Hematopoietic multipotent progenitor cell (in vitro differentiated cells): Measurements from ENCODE around the gene SYNE3. TPM values are rescaled to one million over a fixed set of nuclear protein-coding genes. Genes with fewer than 3 reads are reported as not detected.

Experiments
- DNase-seq, 3 donors: peaks; one replicate each; pipeline ENCODE4 v3.0.0-alpha.2; 2011 to 2015; ENCODE audit warnings: low read depth in 2 of 3, low spot score in 2 of 3
- total RNA-seq: library from RNA; depleted of rRNA; stranded (reverse); fragments of >200 nt; gene quantifications from one replicate; pipeline ENCODE4 v1.2.3, GENCODE V29; 2012

Gene SYNE3, protein sequence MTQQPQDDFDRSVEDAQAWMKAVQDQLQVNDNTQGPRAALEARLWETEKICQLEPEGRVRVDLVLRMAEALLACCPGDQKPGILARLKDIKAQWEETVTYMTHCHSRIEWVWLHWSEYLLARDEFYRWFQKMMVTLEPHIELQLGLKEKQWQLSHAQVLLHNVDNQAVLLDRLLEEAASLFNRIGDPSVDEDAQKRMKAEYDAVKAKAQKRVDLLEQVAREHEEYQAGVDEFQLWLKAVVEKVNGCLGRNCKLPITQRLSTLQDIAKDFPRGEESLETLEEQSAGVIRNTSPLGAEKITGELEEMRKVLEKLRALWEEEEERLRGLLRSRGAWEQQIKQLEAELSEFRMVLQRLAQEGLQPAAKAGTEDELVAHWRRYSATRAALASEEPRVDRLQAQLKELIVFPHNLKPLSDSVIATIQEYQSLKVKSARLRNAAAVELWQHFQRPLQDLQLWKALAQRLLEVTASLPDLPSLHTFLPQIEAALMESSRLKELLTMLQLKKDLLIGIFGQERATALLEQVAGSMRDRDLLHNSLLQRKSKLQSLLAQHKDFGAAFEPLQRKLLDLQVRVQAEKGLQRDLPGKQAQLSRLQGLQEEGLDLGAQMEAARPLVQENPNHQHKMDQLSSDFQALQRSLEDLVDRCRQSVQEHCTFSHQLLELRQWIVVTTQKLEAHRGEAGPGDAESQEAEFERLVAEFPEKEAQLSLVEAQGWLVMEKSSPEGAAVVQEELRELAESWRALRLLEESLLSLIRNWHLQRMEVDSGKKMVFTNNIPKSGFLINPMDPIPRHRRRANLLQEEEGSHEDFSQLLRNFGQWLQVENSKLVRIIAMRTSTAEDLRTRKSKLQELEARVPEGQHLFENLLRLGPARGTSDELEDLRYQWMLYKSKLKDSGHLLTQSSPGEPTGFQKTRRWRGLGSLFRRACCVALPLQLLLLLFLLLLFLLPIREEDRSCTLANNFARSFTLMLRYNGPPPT
- total RNA-seq: 15.1 TPM

DNA sequence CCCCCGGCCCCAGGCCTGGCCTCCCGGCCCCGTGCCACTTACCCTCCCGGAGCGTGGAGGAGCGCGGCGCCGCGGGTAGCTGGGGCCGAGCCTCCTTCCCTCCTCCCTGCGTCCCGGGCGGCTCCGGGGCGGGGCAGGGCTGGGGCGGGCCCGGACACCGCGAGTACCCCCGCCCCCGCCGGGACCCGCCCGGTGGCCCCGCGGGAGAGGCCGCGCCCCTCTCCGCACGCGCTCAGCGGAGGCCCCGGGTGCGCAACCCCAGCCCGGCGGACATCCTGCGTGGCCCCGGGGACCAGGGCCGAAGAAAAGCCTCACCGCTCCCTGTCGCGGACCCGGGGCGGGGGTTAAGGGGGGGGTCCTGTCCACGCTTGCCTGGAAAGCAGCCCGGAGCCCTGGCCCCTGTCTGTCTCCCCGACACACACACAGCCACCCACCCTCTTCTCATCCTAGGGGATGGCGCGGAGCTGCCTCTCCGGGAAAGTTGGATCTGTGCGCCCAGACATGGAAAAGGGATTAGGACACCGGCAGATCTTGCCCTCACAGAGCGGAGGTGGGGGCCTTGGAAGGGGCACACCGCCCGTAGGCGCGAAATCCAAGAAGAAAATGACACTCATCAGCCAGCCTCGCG is at the start of gene SYNE3:
SYNE3 (minus strand) TSS at position 97 of the 628 bp plus-strand sequence. CDS start 40,829 bp downstream, outside the sequence.
- DNase-seq: peak in 2 of 3 donors; percentile 36 to 55

GRCh38 chr14:95564060-95564459 is 47.6 kb upstream of the SYNE3 start:
- no peak for DNase-seq

- DNase-seq: no peak
These were observed 46.6 kb upstream of the SYNE3 start for GRCh38 chr14:95562892-95563685.

DNA sequence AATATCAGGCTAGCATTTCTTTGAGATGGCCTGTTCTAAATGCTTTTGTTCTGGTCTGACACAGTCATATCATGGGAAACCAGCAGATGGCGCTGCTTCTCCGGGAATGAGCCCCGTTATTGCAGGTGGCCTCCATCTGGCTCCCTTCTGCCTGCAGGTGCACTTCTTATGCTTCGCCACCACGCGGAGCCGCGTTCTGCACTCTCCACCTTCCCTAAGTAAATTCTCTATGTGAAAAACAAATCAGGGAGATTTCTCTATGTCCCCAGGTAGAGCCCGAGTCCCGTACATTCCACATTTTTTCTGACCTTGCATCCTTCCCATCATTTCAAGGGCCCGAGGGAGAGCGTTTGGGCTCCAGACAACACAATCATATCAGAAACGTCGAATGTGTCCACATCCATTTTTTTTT is 44.6 kb upstream of the SYNE3 start:
- peak; percentile 70 to 89 (median 81) for DNase-seq

DNA sequence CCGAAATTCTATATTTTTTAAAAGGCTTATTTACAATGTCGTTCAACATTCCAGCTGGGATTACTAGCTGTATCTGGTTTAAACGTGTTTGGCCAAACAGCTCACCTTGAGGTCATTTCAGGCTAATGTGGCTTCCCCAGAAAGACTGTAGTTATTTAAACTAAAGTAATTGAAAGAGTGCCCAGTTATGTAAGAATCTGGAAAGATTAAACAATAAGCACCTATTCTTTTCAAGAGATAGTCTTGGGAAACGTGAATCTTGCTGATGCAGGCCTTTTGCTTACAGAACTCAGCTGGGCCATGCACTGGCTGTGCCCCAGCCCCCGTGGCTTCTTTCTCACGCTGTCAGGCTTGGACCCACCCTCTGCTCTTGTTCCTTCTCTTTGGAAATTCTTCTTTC is 42.8 kb upstream of the SYNE3 start:
- no peak for DNase-seq

DNA sequence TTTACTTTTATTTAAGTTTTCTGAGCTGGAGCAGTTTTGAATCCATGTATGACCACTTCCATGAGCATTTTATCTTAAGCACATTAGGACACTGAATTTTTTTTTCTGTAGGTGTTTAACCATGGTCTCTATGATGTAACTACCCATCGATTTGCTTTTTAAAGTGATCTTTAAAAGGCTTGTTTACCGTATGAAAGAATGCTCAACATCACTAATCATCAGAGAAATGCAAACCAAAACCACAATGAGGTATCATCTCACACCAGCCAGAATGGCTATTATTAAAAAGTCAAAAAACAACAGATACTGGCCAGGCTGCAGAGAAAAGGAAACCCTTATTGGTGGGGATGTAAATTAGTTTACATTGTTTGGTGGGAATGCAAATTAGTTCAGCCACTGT is 41.4 kb upstream of the SYNE3 start:
- no peak for DNase-seq

DNA sequence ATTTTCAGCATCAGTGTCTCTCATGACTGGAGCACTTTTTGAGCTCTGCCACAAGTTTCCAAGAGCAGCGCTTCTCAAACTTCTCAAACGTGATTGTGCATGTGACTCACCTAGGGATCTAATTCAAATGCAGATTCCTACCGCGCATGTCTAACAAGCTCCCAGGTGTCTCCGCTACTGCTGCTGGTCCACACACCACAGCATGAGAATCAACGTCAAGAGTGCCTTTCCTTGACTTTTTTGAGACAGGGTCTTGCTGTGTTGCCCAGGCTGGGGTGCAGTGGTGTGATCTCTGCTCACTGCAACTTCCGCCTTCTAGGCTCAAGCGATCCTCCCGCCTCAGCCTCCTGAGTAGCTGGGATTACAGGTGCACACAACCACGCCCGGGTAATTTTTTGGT is 40.8 kb upstream of the SYNE3 start:
- DNase-seq: no peak

DNA sequence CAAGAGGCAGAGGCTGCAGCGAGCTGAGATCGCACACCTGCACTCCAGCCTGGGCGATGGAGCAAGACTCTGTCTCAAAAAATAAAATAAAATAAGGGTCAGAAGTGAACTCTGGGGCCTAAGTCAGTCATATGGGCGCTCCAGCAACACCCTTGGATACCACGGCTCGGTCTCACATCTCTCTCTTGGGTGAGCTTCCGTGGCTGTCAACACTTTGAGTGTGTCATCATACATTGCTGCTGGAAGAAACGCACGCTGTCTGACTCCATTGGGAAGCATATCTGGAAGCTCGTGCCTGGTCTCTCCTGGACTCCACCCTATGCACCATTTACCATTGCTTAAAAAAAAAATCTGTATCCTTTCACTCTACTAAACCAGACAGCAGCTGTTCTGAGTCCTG is 38.6 kb upstream of the SYNE3 start:
- no peak for DNase-seq

GRCh38 chr14:95553141-95553540 is 36.7 kb upstream of the SYNE3 start:
- no peak for DNase-seq

DNA sequence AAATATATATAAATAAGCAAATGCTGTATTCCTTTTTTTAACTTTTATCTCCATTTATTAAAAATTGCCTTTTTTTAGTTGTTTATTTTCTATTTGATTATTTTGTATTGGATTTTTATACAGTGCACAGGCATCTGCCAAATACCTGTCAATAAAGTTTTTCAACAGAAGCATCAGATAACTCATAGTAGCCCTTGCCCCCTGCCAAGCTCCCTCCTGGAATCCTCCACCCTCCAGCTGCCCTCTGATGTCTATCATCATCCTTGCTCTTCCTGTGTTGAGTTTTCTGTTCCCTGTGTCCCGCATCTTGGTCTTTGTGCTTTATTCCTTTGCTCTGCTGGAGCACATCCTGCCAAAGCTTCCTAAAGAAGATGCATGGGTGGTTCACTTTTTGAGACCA is 35.0 kb upstream of the SYNE3 start:
- no peak for DNase-seq

DNA sequence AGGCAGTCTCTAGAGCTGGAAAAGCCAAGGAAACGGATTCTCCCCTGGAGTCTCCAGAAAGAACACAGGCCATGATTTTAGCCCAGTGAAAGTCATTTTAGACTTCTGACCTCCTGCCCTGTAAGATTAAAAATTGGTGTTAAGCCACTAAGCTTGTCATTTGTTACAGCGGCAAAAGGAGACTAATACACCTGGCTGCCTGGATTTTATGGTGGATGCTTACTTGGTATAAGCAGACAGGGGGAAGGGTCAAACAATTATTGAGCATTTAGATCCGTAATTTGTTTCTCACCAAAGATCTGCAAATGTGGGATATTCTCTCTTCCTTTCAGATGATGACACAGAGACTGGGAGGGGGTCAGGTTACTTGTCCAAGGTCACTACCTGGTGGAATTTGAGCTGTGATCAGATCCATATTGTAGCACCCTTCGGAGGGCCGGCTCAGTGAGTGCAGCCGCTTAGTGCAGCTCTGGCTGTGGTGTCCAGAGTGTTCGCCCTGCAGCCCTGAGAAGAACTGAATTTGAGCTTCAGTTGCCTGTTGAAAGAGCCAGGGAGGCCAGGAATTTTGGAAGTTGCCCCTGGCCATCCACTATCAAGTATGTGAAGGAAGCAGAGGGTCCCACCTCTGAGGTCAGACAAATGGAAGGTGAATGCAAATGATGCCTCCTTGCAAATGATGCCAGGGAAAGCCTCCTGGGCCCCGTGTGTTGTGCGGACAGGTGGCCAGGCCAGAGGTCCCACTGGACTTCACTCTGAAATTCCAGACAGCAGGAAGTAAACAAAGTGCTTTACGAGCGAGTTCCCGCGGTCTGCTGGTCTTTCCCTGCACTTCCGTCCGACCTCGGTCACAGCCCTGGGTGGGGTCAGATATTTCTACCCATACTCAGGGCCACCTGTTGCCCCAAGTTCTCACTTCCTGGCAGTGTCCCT is 33.5 kb upstream of the SYNE3 start:
- no peak for DNase-seq

- no peak for DNase-seq
These were observed 32.0 kb upstream of the SYNE3 start for GRCh38 chr14:95548328-95548929.

GRCh38 chr14:95547626-95548327 is 31.3 kb upstream of the SYNE3 start:
- no peak for DNase-seq

DNA sequence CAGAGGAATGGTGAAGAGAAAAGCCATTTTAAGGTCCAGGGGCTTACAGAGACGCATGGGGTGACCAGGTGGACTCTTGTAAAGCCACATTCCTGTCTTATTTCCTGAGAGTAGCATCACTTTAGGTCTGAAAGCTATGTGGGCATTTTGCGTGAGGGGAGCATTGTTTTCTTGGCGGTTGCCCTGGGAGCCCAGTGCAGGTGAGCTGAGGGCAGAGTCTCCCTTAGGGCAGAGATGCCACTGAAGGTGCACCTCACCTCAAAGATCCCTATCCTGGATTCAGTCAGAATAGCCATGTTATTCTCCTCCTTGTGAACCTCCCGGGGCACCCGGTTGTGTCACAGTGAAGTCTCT is 30.8 kb upstream of the SYNE3 start:
- no peak for DNase-seq

GRCh38 chr14:95545515-95546168 is 29.2 kb upstream of the SYNE3 start:
- DNase-seq: no peak

GRCh38 chr14:95544588-95544987 is 28.1 kb upstream of the SYNE3 start:
- no peak for DNase-seq

- no peak for DNase-seq
These were observed 26.6 kb upstream of the SYNE3 start for GRCh38 chr14:95543021-95543420.
